Loucy (cell line): ENCODE data around the gene SOBP.

ENCODE experiments used
- H2AFZ ChIP-seq: fragments of 200-600 bp; sonication (generic); 2 replicates; pipeline ENCODE4 v1.6.0; 2016; ENCODE audit warnings: antibody characterized with exemption, mild to moderate bottlenecking, low read length, moderate library complexity
- H3F3A ChIP-seq: fragments of 200-600 bp; 2 replicates; pipeline ENCODE4 v1.6.0; 2016; ENCODE audit warnings: antibody characterized with exemption, low read depth, mild to moderate bottlenecking
- H3K27me3 ChIP-seq: fragments of 200-600 bp; sonication (generic); 2 replicates; pipeline ENCODE4 v1.6.1; 2014; ENCODE audit warnings: low read length, mild to moderate bottlenecking; ENCODE audit not compliant: insufficient read depth, poor library complexity, severe bottlenecking
- H3K36me3 ChIP-seq: fragments of 200-600 bp; sonication (generic); 2 replicates; pipeline ENCODE4 v1.6.1; 2016; ENCODE audit warnings: low read length; ENCODE audit not compliant: insufficient read depth
- H3K4me1 ChIP-seq: fragments of 200-600 bp; sonication (generic); 2 replicates; pipeline ENCODE4 v1.5.1; 2014; ENCODE audit warnings: low read length, mild to moderate bottlenecking; ENCODE audit not compliant: insufficient read depth, poor library complexity, severe bottlenecking
- H3K4me2 ChIP-seq: fragments of 200-600 bp; sonication (generic); 2 replicates; pipeline ENCODE4 v1.6.0; 2014; ENCODE audit warnings: antibody characterized with exemption, low read length, low read depth, mild to moderate bottlenecking; ENCODE audit not compliant: poor library complexity, severe bottlenecking
- H3K4me3 ChIP-seq: fragments of 200-600 bp; sonication (generic); 2 replicates; pipeline ENCODE4 v1.5.1; 2014; ENCODE audit warnings: low read length, mild to moderate bottlenecking, mixed read lengths; ENCODE audit not compliant: poor library complexity, severe bottlenecking
- H3K79me2 ChIP-seq: fragments of 200-600 bp; sonication (generic); 2 replicates; pipeline ENCODE4 v1.6.1; 2014; ENCODE audit warnings: low read length; ENCODE audit not compliant: insufficient read depth
- H3K9ac ChIP-seq: fragments of 200-600 bp; sonication (generic); 2 replicates; pipeline ENCODE4 v1.6.0; 2014; ENCODE audit warnings: mild to moderate bottlenecking, low read depth, low read length, moderate library complexity; ENCODE audit not compliant: poor library complexity, severe bottlenecking
- H3K9me2 ChIP-seq: fragments of 200-600 bp; sonication (generic); replicated peaks from 2 replicates; pipeline ENCODE4 v1.6.1; 2016; ENCODE audit warnings: low read depth, low read length, mixed read lengths
- H3K9me3 ChIP-seq: fragments of 200-600 bp; sonication (generic); 2 replicates; pipeline ENCODE4 v1.6.1; 2014; ENCODE audit warnings: mild to moderate bottlenecking, antibody characterized with exemption, low read length, low read depth; ENCODE audit not compliant: insufficient read depth
- H4K20me1 ChIP-seq: fragments of 200-600 bp; sonication (generic); 2 replicates; pipeline ENCODE4 v1.6.0; 2014; ENCODE audit warnings: antibody characterized with exemption, low read length, mild to moderate bottlenecking; ENCODE audit not compliant: insufficient read depth, poor library complexity, severe bottlenecking
- CTCF ChIP-seq: fragments of 200-600 bp; sonication (generic); conservative IDR thresholded peaks from 2 replicates; pipeline ENCODE4 v1.5.1; 2014; ENCODE audit warnings: mild to moderate bottlenecking, antibody characterized with exemption, low read length
- EZH2phosphoT487 ChIP-seq: fragments of 200-600 bp; IDR thresholded peaks from 2 replicates; pipeline ENCODE4 v1.6.1; 2018; ENCODE audit warnings: antibody characterized with exemption, mild to moderate bottlenecking, moderate library complexity, borderline replicate concordance

The SOBP gene

GRCh38 chr6:107523054-107523791 lies 33.3 kb downstream of the SOBP start:
- Histone ChIP-seq H3K36me3 (no peaks in the 10 kb centered on the region), H3F3A (no peaks in the 10 kb centered on the region), H2AFZ (no peak overlapping the region), H4K20me1 (no peaks in the 10 kb centered on the region), H3K79me2 (no peaks in the 10 kb centered on the region), H3K27me3 (no peaks in the 10 kb centered on the region), H3K4me3 (no peak overlapping the region), H3K9me2 (no peaks in the 10 kb centered on the region), H3K4me2 (no peak overlapping the region), H3K9me3 (no peaks in the 10 kb centered on the region), H3K4me1 (no peaks in the 10 kb centered on the region), H3K9ac (no peak overlapping the region)
- TF ChIP-seq CTCF (no peak), EZH2phosphoT487 (no peak)

GRCh38 chr6:107523794-107524193 lies 33.9 kb downstream of the SOBP start:
- TF ChIP-seq CTCF: no peak
- Histone ChIP-seq H3K79me2 (no peaks in the 10 kb centered on the region), H3K9me2 (no peaks in the 10 kb centered on the region), H2AFZ (no peak overlapping the region), H3K9ac (no peak overlapping the region), H3K36me3 (no peaks in the 10 kb centered on the region), H3K9me3 (no peaks in the 10 kb centered on the region), H3K4me2 (no peak overlapping the region), H4K20me1 (no peaks in the 10 kb centered on the region), H3K27me3 (no peaks in the 10 kb centered on the region), H3K4me3 (no peak overlapping the region), H3K4me1 (no peaks in the 10 kb centered on the region), H3F3A (no peaks in the 10 kb centered on the region)

GRCh38 chr6:107524626-107525025 lies 34.7 kb downstream of the SOBP start:
- Histone ChIP-seq H2AFZ (no peak overlapping the region), H3K4me3 (no peak overlapping the region), H3K9ac (no peak overlapping the region), H3K36me3 (no peaks in the 10 kb centered on the region), H3K79me2 (no peaks in the 10 kb centered on the region), H3K27me3 (no peaks in the 10 kb centered on the region), H3K9me2 (no peaks in the 10 kb centered on the region), H4K20me1 (no peaks in the 10 kb centered on the region), H3K4me1 (no peaks in the 10 kb centered on the region), H3K9me3 (no peaks in the 10 kb centered on the region), H3K4me2 (no peak overlapping the region), H3F3A (no peaks in the 10 kb centered on the region)
- TF ChIP-seq CTCF (no peak), EZH2phosphoT487 (no peak)
